ENCODE data around the gene IFFO2.

Gene IFFO2

GRCh38 chr1:18868801-18869424 lies 87.6 kb downstream of the IFFO2 start:
- H3K79me2 ChIP-seq (ENCODE audit: control insufficient read depth, insufficient read depth, low read length, poor library complexity) = no peaks in the 10 kb centered on the region
- H3K4me2 ChIP-seq (ENCODE audit: low read length) = no peak overlapping the region
- no CpG with 5 or more reads among the region's 12 CpGs for WGBS (ENCODE audit: extremely low coverage, insufficient coverage, insufficient read length)
- no peak overlapping the region for H3K9ac ChIP-seq (ENCODE audit: low read length)
- no peaks in the 10 kb centered on the region for H3K4me1 ChIP-seq (ENCODE audit: control insufficient read depth in 1 of 2, insufficient read depth in 2 of 2, low read length in 2 of 2)
- H3K79me1 ChIP-seq (ENCODE audit: low read length) = no peaks in the 10 kb centered on the region
- no peaks in the 10 kb centered on the region for H3K27me3 ChIP-seq (ENCODE audit: insufficient read depth, low read length)
- no peak overlapping the region for H2BK12ac ChIP-seq (ENCODE audit: low read length)
- no peak overlapping the region for H2BK120ac ChIP-seq (ENCODE audit: insufficient read depth, low read length, poor library complexity)
- peaks cover 24 to 25% of the 10 kb centered on the region in 2 experiments for H3K36me3 ChIP-seq (ENCODE audit: control insufficient read depth in 1 of 2, insufficient read depth in 2 of 2, low read length in 2 of 2)
- H3K18ac ChIP-seq (ENCODE audit: low read length) = no peak overlapping the region
- H3K27ac ChIP-seq (ENCODE audit: low read depth, low read length) = no peak overlapping the region
- H2AK5ac ChIP-seq (ENCODE audit: low read length) = no peak overlapping the region
- no peak overlapping the region for H4K8ac ChIP-seq (ENCODE audit: low read depth, low read length)
- no peak overlapping the region for H3K23ac ChIP-seq (ENCODE audit: low read length)
- H3K4me3 ChIP-seq (ENCODE audit: low read depth, low read length) = no peak overlapping the region
- no peaks in the 10 kb centered on the region for H3K9me3 ChIP-seq (ENCODE audit: insufficient read depth, low read depth, low read length)
- no peak for DNase-seq
- H3K4ac ChIP-seq (ENCODE audit: low read depth, low read length) = no peak overlapping the region
- no peak overlapping the region for H2AFZ ChIP-seq (ENCODE audit: insufficient read depth, low read length, poor library complexity)
- no peak overlapping the region for H4K12ac ChIP-seq (ENCODE audit: low read depth, low read length)
- H3K14ac ChIP-seq (ENCODE audit: low read length) = no peak overlapping the region
- no peak overlapping the region for H2BK5ac ChIP-seq (ENCODE audit: low read depth, low read length, poor library complexity)
- no peak overlapping the region for H4K91ac ChIP-seq (ENCODE audit: low read depth, low read length)

- H4K12ac ChIP-seq (ENCODE audit: low read depth, low read length) = no peak overlapping the region
- no peak overlapping the region for H2AK5ac ChIP-seq (ENCODE audit: low read length)
- no peak overlapping the region for H3K4me2 ChIP-seq (ENCODE audit: low read length)
- H3K79me1 ChIP-seq (ENCODE audit: low read length) = no peaks in the 10 kb centered on the region
- no peak overlapping the region for H2BK5ac ChIP-seq (ENCODE audit: low read depth, low read length, poor library complexity)
- H3K14ac ChIP-seq (ENCODE audit: low read length) = no peak overlapping the region
- H3K9ac ChIP-seq (ENCODE audit: low read length) = no peak overlapping the region
- H3K27me3 ChIP-seq (ENCODE audit: insufficient read depth, low read length) = no peaks in the 10 kb centered on the region
- peaks cover 18 to 19% of the 10 kb centered on the region in 2 experiments for H3K36me3 ChIP-seq (ENCODE audit: control insufficient read depth in 1 of 2, insufficient read depth in 2 of 2, low read length in 2 of 2)
- no peak overlapping the region for H3K4ac ChIP-seq (ENCODE audit: low read depth, low read length)
- no peak overlapping the region for H3K23ac ChIP-seq (ENCODE audit: low read length)
- no peaks in the 10 kb centered on the region for H3K9me3 ChIP-seq (ENCODE audit: insufficient read depth, low read depth, low read length)
- H2BK12ac ChIP-seq (ENCODE audit: low read length) = no peak overlapping the region
- no peak overlapping the region for H2AFZ ChIP-seq (ENCODE audit: insufficient read depth, low read length, poor library complexity)
- H3K27ac ChIP-seq (ENCODE audit: low read depth, low read length) = no peak overlapping the region
- DNase-seq = no peak
- no CpG with 5 or more reads among the region's 5 CpGs for WGBS (ENCODE audit: extremely low coverage, insufficient coverage, insufficient read length)
- H2BK120ac ChIP-seq (ENCODE audit: insufficient read depth, low read length, poor library complexity) = no peak overlapping the region
- H4K91ac ChIP-seq (ENCODE audit: low read depth, low read length) = no peak overlapping the region
- H3K18ac ChIP-seq (ENCODE audit: low read length) = no peak overlapping the region
- H4K8ac ChIP-seq (ENCODE audit: low read depth, low read length) = no peak overlapping the region
- H3K4me1 ChIP-seq (ENCODE audit: control insufficient read depth in 1 of 2, insufficient read depth in 2 of 2, low read length in 2 of 2) = no peaks in the 10 kb centered on the region
- no peaks in the 10 kb centered on the region for H3K79me2 ChIP-seq (ENCODE audit: control insufficient read depth, insufficient read depth, low read length, poor library complexity)
- no peak overlapping the region for H3K4me3 ChIP-seq (ENCODE audit: low read depth, low read length)
These were observed 88.1 kb downstream of the IFFO2 start for GRCh38 chr1:18868354-18868753.

GRCh38 chr1:18866846-18867245 lies 89.6 kb downstream of the IFFO2 start:
- Histone ChIP-seq H2BK5ac (ENCODE audit: low read depth, low read length, poor library complexity) (no peak overlapping the region), H3K36me3 (ENCODE audit: control insufficient read depth in 1 of 2, insufficient read depth in 2 of 2, low read length in 2 of 2) (peaks cover 3 to 5% of the 10 kb centered on the region in 2 experiments), H3K4me3 (ENCODE audit: low read depth, low read length) (no peak overlapping the region), H4K91ac (ENCODE audit: low read depth, low read length) (no peak overlapping the region), H2BK12ac (ENCODE audit: low read length) (no peak overlapping the region), H2BK120ac (ENCODE audit: insufficient read depth, low read length, poor library complexity) (no peak overlapping the region), H3K4ac (ENCODE audit: low read depth, low read length) (no peak overlapping the region), H2AK5ac (ENCODE audit: low read length) (no peak overlapping the region), H3K9ac (ENCODE audit: low read length) (no peak overlapping the region), H3K27me3 (ENCODE audit: insufficient read depth, low read length) (no peaks in the 10 kb centered on the region), H2AFZ (ENCODE audit: insufficient read depth, low read length, poor library complexity) (no peak overlapping the region), H3K79me2 (ENCODE audit: control insufficient read depth, insufficient read depth, low read length, poor library complexity) (no peaks in the 10 kb centered on the region), H3K18ac (ENCODE audit: low read length) (no peak overlapping the region), H3K79me1 (ENCODE audit: low read length) (no peaks in the 10 kb centered on the region), H3K14ac (ENCODE audit: low read length) (no peak overlapping the region), H4K8ac (ENCODE audit: low read depth, low read length) (no peak overlapping the region), H3K4me1 (ENCODE audit: control insufficient read depth in 1 of 2, insufficient read depth in 2 of 2, low read length in 2 of 2) (no peaks in the 10 kb centered on the region), H3K4me2 (ENCODE audit: low read length) (no peak overlapping the region), H3K9me3 (ENCODE audit: insufficient read depth, low read depth, low read length) (no peaks in the 10 kb centered on the region), H3K27ac (ENCODE audit: low read depth, low read length) (no peak overlapping the region), H3K23ac (ENCODE audit: low read length) (no peak overlapping the region), H4K12ac (ENCODE audit: low read depth, low read length) (no peak overlapping the region)
- WGBS (ENCODE audit: extremely low coverage, insufficient coverage, insufficient read length) = no CpG with 5 or more reads among the region's 3 CpGs
- DNase-seq = no peak

GRCh38 chr1:18866314-18866713 lies 90.2 kb downstream of the IFFO2 start:
- H3K14ac ChIP-seq (ENCODE audit: low read length) = no peak overlapping the region
- H3K27ac ChIP-seq (ENCODE audit: low read depth, low read length) = no peak overlapping the region
- H2BK5ac ChIP-seq (ENCODE audit: low read depth, low read length, poor library complexity) = no peak overlapping the region
- DNase-seq = no peak
- H3K4me3 ChIP-seq (ENCODE audit: low read depth, low read length) = no peak overlapping the region
- H3K18ac ChIP-seq (ENCODE audit: low read length) = no peak overlapping the region
- H3K9ac ChIP-seq (ENCODE audit: low read length) = no peak overlapping the region
- no peak overlapping the region for H4K8ac ChIP-seq (ENCODE audit: low read depth, low read length)
- H3K79me1 ChIP-seq (ENCODE audit: low read length) = no peaks in the 10 kb centered on the region
- no peak overlapping the region for H3K4ac ChIP-seq (ENCODE audit: low read depth, low read length)
- no peak overlapping the region for H2BK12ac ChIP-seq (ENCODE audit: low read length)
- no peaks in the 10 kb centered on the region for H3K36me3 ChIP-seq (ENCODE audit: control insufficient read depth in 1 of 2, insufficient read depth in 2 of 2, low read length in 2 of 2)
- no peak overlapping the region for H2AK5ac ChIP-seq (ENCODE audit: low read length)
- no peaks in the 10 kb centered on the region for H3K4me1 ChIP-seq (ENCODE audit: control insufficient read depth in 1 of 2, insufficient read depth in 2 of 2, low read length in 2 of 2)
- H3K9me3 ChIP-seq (ENCODE audit: insufficient read depth, low read depth, low read length) = no peaks in the 10 kb centered on the region
- H2AFZ ChIP-seq (ENCODE audit: insufficient read depth, low read length, poor library complexity) = no peak overlapping the region
- H3K23ac ChIP-seq (ENCODE audit: low read length) = no peak overlapping the region
- no peak overlapping the region for H4K12ac ChIP-seq (ENCODE audit: low read depth, low read length)
- no peak overlapping the region for H2BK120ac ChIP-seq (ENCODE audit: insufficient read depth, low read length, poor library complexity)
- H3K4me2 ChIP-seq (ENCODE audit: low read length) = no peak overlapping the region
- H3K79me2 ChIP-seq (ENCODE audit: control insufficient read depth, insufficient read depth, low read length, poor library complexity) = no peaks in the 10 kb centered on the region
- no peak overlapping the region for H4K91ac ChIP-seq (ENCODE audit: low read depth, low read length)
- WGBS (ENCODE audit: extremely low coverage, insufficient coverage, insufficient read length) = no CpG with 5 or more reads among the region's 6 CpGs
- H3K27me3 ChIP-seq (ENCODE audit: insufficient read depth, low read length) = no peaks in the 10 kb centered on the region

All from trophoblast cell (in vitro differentiated cells and primary cell).